OCI-LY1 (cell line): ENCODE results near the gene SYF2.

Experiments
- EZH2 ChIP-seq: fragments of 200-600 bp; sonication (generic), shearing (Covaris generic); IDR thresholded peaks from 2 replicates; pipeline ENCODE4 v1.8.0; 2017; ENCODE audit warnings: borderline replicate concordance, mixed run types, mild to moderate bottlenecking, antibody characterized with exemption, low read length, moderate library complexity, mixed read lengths
- TF ChIP-seq, protein P1 (sequence below): fragments of 200-600 bp; sonication (generic), shearing (Covaris generic); IDR thresholded peaks from 2 replicates; pipeline ENCODE4 v1.5.1; 2017; ENCODE audit warnings: mild to moderate bottlenecking, antibody characterized with exemption, low read length, moderate library complexity, mixed read lengths

DNA sequence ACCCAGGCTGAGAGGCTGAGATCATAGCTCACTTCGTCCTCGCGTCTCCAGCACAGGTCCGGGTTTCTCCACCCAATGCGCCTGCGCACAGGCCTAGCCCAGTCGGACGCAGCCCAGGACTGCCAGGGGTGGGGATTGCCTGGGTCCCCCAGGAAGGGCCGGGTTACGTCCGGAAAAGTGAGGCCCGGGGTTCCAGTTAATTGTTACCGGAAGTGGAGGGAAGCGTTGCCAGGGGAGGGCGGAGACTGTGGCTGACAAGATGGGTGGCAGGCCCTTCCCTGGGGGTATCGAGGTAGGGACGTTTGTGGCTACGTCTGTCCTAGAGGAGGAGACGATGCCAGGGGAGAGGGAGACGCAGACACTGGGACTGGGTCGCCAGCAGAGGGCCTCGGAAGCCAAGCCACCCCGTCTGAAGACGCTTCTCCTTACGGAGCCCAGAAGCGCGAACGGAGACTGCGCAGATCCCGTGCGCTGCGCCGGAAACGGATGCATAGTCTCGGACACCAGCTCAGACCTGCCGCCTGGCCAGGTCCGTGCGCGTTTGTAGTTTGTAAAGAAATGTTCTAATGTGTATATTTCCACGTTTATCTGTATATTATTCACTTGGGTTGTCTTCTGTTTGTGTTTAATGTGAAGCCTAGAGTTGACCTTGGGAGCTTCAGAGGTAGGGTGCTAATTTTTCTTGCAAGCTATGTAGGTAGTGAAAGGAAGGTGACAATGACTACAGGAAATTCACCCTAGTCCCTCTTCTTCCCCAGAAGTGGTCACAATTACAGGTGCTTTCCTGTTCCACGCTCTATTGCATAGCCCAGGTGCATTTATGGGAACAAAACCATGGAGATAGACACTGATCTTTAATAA lies 7.6 kb upstream of the SYF2 start:
- TF ChIP-seq, protein P1, sequence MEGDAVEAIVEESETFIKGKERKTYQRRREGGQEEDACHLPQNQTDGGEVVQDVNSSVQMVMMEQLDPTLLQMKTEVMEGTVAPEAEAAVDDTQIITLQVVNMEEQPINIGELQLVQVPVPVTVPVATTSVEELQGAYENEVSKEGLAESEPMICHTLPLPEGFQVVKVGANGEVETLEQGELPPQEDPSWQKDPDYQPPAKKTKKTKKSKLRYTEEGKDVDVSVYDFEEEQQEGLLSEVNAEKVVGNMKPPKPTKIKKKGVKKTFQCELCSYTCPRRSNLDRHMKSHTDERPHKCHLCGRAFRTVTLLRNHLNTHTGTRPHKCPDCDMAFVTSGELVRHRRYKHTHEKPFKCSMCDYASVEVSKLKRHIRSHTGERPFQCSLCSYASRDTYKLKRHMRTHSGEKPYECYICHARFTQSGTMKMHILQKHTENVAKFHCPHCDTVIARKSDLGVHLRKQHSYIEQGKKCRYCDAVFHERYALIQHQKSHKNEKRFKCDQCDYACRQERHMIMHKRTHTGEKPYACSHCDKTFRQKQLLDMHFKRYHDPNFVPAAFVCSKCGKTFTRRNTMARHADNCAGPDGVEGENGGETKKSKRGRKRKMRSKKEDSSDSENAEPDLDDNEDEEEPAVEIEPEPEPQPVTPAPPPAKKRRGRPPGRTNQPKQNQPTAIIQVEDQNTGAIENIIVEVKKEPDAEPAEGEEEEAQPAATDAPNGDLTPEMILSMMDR = peak; percentile 63
- no peak for TF ChIP-seq EZH2
